GM12878 (cell line): Measurements from ENCODE around the gene MMP11.

Experiments
- CTCF ChIP-seq, 3 experiments: IDR thresholded peaks in 2 of 3; conservative IDR thresholded peaks in 1 of 3; 2 replicates each; pipeline ENCODE4 v1.5.1; 2011; ENCODE audit warnings: low read depth in 3 of 3, low read length in 3 of 3, mild to moderate bottlenecking in 3 of 3, control low read depth in 2 of 3, moderate library complexity in 2 of 3, inconsistent platforms in 1 of 3, mixed read lengths in 1 of 3; ENCODE audit not compliant: control insufficient read depth in 2 of 3, insufficient read depth in 1 of 3; ENCODE audit errors: extremely low read depth in 1 of 3
- E2F4 ChIP-seq: IDR thresholded peaks from 2 replicates; pipeline ENCODE4 v1.6.1; 2012; ENCODE audit warnings: low read depth, low read length, improper control_type of control experiment
- ELK1 ChIP-seq: IDR thresholded peaks from 2 replicates; pipeline ENCODE4 v1.6.1; 2012; ENCODE audit warnings: low read depth, low read length, improper control_type of control experiment
- ETV6 ChIP-seq, 2 experiments: fragments of 450-650 bp in 1 of 2; IDR thresholded peaks in 1 of 2; conservative IDR thresholded peaks in 1 of 2; 2 replicates each; pipeline ENCODE4 v1.6.1; 2014; ENCODE audit warnings: antibody characterized with exemption in 1 of 2, borderline replicate concordance in 1 of 2, low read depth in 1 of 2, mild to moderate bottlenecking in 1 of 2, moderate library complexity in 1 of 2
- EZH2 ChIP-seq: IDR thresholded peaks from 2 replicates; pipeline ENCODE4 v1.6.1; 2012; ENCODE audit warnings: low read depth, mild to moderate bottlenecking, control low read depth, inconsistent platforms, low read length, borderline replicate concordance; ENCODE audit not compliant: control insufficient read depth
- HDAC2 ChIP-seq: fragments of 200-600 bp; sonication (generic); IDR thresholded peaks from 2 replicates; pipeline ENCODE4 v1.6.1; 2017
- POLR2AphosphoS5 ChIP-seq: IDR thresholded peaks from 2 replicates; pipeline ENCODE4 v1.6.1; 2011; ENCODE audit warnings: mild to moderate bottlenecking, low read length, inconsistent platforms
- SMC3 ChIP-seq: IDR thresholded peaks from 2 replicates; pipeline ENCODE4 v1.6.1; 2011; ENCODE audit warnings: low read length, improper control_type of control experiment, borderline replicate concordance
- ZBTB40 ChIP-seq: fragments of 450-650 bp; IDR thresholded peaks from 2 replicates; pipeline ENCODE4 v1.6.1; 2016; ENCODE audit warnings: mild to moderate bottlenecking, moderate library complexity, borderline replicate concordance
- ZNF687 ChIP-seq: fragments of 450-650 bp; IDR thresholded peaks from 2 replicates; pipeline ENCODE4 v1.6.1; 2017; ENCODE audit warnings: mild to moderate bottlenecking, moderate library complexity

- no peak for TF ChIP-seq ZBTB40
- TF ChIP-seq ELK1, result no peak
- TF ChIP-seq CTCF (IDR thresholded peaks at IDR 0.05 in 2 of 3, conservative IDR thresholded peaks at IDR 0.05 in 1 of 3; ENCODE audit: control insufficient read depth in 2 of 3, extremely low read depth in 1 of 3, insufficient read depth in 1 of 3, low read depth in 3 of 3, low read length in 3 of 3), result no peak
- TF ChIP-seq ZNF687, result no peak
- no peak for TF ChIP-seq ETV6 (conservative IDR thresholded peaks at IDR 0.05 in 1 of 2, IDR thresholded peaks at IDR 0.05 in 1 of 2; ENCODE audit: borderline replicate concordance in 1 of 2, low read depth in 1 of 2)
- TF ChIP-seq SMC3, result no peak
- no peak for TF ChIP-seq E2F4
- TF ChIP-seq EZH2, result no peak
- no peak for TF ChIP-seq POLR2AphosphoS5
- no peak for TF ChIP-seq HDAC2
Measured at GRCh38 chr22:23829845-23830372, 57.3 kb downstream of the MMP11 start.
